NCI-H146 treated with DMSO at 0.1 percent for 48 hours (cell line): ENCODE data around the gene EPC1.
A peak's percentile ranks its signal among the peaks of the same experiment; 100 is the strongest.
"Not testable (repeated sequence)": the region's sequence is repeated elsewhere in the genome, so short reads cannot be mapped to it uniquely, and the experiment has no call there.

Experiments used
- DNase-seq: peaks from one replicate; lab custom pipeline; 2025; ENCODE audit not compliant: unreplicated experiment; lab: John Stamatoyannopoulos, UW

EPC1 gene

GRCh38 chr10:32298075-32298812 lies 48.7 kb downstream of the EPC1 start:
- no peak for DNase-seq

- DNase-seq, result no peak
Measured at GRCh38 chr10:32295027-32295426, 51.9 kb downstream of the EPC1 start.

GRCh38 chr10:32293581-32293980 lies 53.4 kb downstream of the EPC1 start:
- DNase-seq, result no peak

- DNase-seq, result no peak
Measured at GRCh38 chr10:32279795-32280194, 67.2 kb downstream of the EPC1 start.

- no peak for DNase-seq
Measured at GRCh38 chr10:32273336-32273735, 73.6 kb downstream of the EPC1 start.

- no peak for DNase-seq
Measured at GRCh38 chr10:32271617-32272016, 75.3 kb downstream of the EPC1 start.

GRCh38 chr10:32269343-32270100 lies 77.4 kb downstream of the EPC1 start:
- DNase-seq, result no peak

- no peak for DNase-seq
Measured at GRCh38 chr10:32268788-32269187, 78.2 kb downstream of the EPC1 start.

GRCh38 chr10:32266979-32267378 lies 80.0 kb downstream of the EPC1 start:
- DNase-seq, result no peak

GRCh38 chr10:32266566-32266965 lies 80.4 kb downstream of the EPC1 start:
- no peak for DNase-seq

- DNase-seq, result no peak
Measured at GRCh38 chr10:32265756-32266155, 81.2 kb downstream of the EPC1 start.

- no peak for DNase-seq
Measured at GRCh38 chr10:32263300-32263699, 83.7 kb downstream of the EPC1 start.

- no peak for DNase-seq
Measured at GRCh38 chr10:32259551-32259950, 87.4 kb downstream of the EPC1 start.

- DNase-seq, result peak; percentile 32
Measured at GRCh38 chr10:32256613-32257437, 90.1 kb downstream of the EPC1 start.

- no peak for DNase-seq
Measured at GRCh38 chr10:32253821-32254220, 93.1 kb downstream of the EPC1 start.

GRCh38 chr10:32253276-32253675 lies 93.7 kb downstream of the EPC1 start:
- DNase-seq, result peak; percentile 30

GRCh38 chr10:32250489-32250888 lies 96.5 kb downstream of the EPC1 start:
- DNase-seq, result not testable (repeated sequence)

GRCh38 chr10:32246685-32247084 lies 100.3 kb downstream of the EPC1 start:
- DNase-seq, result no peak

GRCh38 chr10:32245760-32246159 lies 101.2 kb downstream of the EPC1 start:
- no peak for DNase-seq

GRCh38 chr10:32244421-32245207 lies 102.3 kb downstream of the EPC1 start:
- no peak for DNase-seq

GRCh38 chr10:32244011-32244410 lies 102.9 kb downstream of the EPC1 start:
- no peak for DNase-seq
